Astrocyte (in vitro differentiated cells and primary cell): ENCODE data around the gene GLP2R.

Source experiments
- EZH2 ChIP-seq: IDR thresholded peaks from 2 replicates; pipeline ENCODE4 v1.6.1; 2012; ENCODE audit warnings: mild to moderate bottlenecking, low read length, inconsistent platforms; ENCODE audit not compliant: insufficient read depth
- TF ChIP-seq, protein P1 (sequence below): IDR thresholded peaks from 2 replicates; pipeline ENCODE4 v1.5.1; 2011; ENCODE audit warnings: low read depth, mild to moderate bottlenecking, inconsistent platforms, low read length, moderate library complexity; ENCODE audit not compliant: insufficient read depth

DNA sequence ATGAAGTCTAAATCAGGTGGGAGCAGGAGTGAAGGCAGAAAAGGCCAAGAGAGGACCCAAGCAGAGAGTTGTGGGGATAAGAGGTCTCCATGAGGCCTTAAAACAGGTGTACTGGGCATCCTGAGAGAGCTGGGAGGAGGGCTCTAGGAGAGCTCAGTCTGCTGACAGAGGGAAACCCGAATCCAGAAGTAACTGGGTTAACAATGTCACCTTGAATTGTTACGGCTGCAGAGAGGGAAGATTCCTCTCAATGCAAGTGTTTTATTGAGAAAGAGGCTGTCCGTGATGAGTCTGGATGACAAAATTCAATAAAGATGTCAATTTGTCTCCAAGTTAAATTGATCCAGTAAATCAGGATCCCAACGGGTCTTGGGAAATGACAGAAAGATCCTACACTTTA, 42.7 kb upstream of the GLP2R start:
- TF ChIP-seq, protein P1, sequence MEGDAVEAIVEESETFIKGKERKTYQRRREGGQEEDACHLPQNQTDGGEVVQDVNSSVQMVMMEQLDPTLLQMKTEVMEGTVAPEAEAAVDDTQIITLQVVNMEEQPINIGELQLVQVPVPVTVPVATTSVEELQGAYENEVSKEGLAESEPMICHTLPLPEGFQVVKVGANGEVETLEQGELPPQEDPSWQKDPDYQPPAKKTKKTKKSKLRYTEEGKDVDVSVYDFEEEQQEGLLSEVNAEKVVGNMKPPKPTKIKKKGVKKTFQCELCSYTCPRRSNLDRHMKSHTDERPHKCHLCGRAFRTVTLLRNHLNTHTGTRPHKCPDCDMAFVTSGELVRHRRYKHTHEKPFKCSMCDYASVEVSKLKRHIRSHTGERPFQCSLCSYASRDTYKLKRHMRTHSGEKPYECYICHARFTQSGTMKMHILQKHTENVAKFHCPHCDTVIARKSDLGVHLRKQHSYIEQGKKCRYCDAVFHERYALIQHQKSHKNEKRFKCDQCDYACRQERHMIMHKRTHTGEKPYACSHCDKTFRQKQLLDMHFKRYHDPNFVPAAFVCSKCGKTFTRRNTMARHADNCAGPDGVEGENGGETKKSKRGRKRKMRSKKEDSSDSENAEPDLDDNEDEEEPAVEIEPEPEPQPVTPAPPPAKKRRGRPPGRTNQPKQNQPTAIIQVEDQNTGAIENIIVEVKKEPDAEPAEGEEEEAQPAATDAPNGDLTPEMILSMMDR, result no peak
- no peak for TF ChIP-seq EZH2
